GM11168 (cell line): Measurements from ENCODE around the gene GRB10.

ENCODE experiments used
- in situ Hi-C: fragments of 300-500 bp; cut with MboI; formaldehyde crosslinking; loops from one replicate; pipeline ENCODE4 v1.12.0; 2022; ENCODE audit warnings: low sequenced_read_pairs; ENCODE audit not compliant: unreplicated experiment

GRB10 gene

GRCh38 chr7:50704844-50705243 lies 77.9 kb downstream of the GRB10 start:
- in situ Hi-C loops: no loop called here

- in situ Hi-C loops: no loop called here
These were observed 79.0 kb downstream of the GRB10 start for GRCh38 chr7:50703654-50704053.

GRCh38 chr7:50699143-50699542 lies 83.6 kb downstream of the GRB10 start:
- in situ Hi-C loops: loop anchor here (5.0 to 25.0 kb wide), 2 partner anchors 87 to 237 kb away; partner anchors contain the start of gene FIGNL1

- in situ Hi-C loops: loop anchor here (5.0 to 25.0 kb wide), 2 partner anchors 85 to 235 kb away; partner anchors contain the start of gene FIGNL1
These were observed 84.9 kb downstream of the GRB10 start for GRCh38 chr7:50697748-50698147.

- in situ Hi-C loops: loop anchor here (5.0 to 25.0 kb wide), 2 partner anchors 85 to 235 kb away; partner anchors contain the start of gene FIGNL1
These were observed 85.7 kb downstream of the GRB10 start for GRCh38 chr7:50696810-50697582.

GRCh38 chr7:50695026-50695425 lies 87.7 kb downstream of the GRB10 start:
- in situ Hi-C loops: loop anchor here (5.0 to 25.0 kb wide), 2 partner anchors 83 to 233 kb away; partner anchors contain the start of gene FIGNL1

GRCh38 chr7:50693455-50694130 lies 89.1 kb downstream of the GRB10 start:
- in situ Hi-C loops: loop anchor here (25.0 kb wide), 1 partner anchor 231 kb away; the partner anchor contains the start of gene FIGNL1

- in situ Hi-C loops: loop anchor here (25.0 kb wide), 1 partner anchor 228 kb away; the partner anchor contains the start of gene FIGNL1
These were observed 92.1 kb downstream of the GRB10 start for GRCh38 chr7:50690541-50691011.

GRCh38 chr7:50688226-50688590 lies 94.5 kb downstream of the GRB10 start:
- in situ Hi-C loops: loop anchor here (25.0 kb wide), 1 partner anchor 226 kb away; the partner anchor contains the start of gene FIGNL1

GRCh38 chr7:50687575-50688225 lies 95.0 kb downstream of the GRB10 start:
- in situ Hi-C loops: loop anchor here (25.0 kb wide), 1 partner anchor 225 kb away; the partner anchor contains the start of gene FIGNL1

GRCh38 chr7:50687096-50687495 lies 95.6 kb downstream of the GRB10 start:
- in situ Hi-C loops: loop anchor here (25.0 kb wide), 1 partner anchor 225 kb away; the partner anchor contains the start of gene FIGNL1

- in situ Hi-C loops: loop anchor here (25.0 kb wide), 1 partner anchor 223 kb away; the partner anchor contains the start of gene FIGNL1
These were observed 97.3 kb downstream of the GRB10 start for GRCh38 chr7:50685135-50686065.

- in situ Hi-C loops: loop anchor here (25.0 kb wide), 1 partner anchor 222 kb away; the partner anchor contains the start of gene FIGNL1
These were observed 98.0 kb downstream of the GRB10 start for GRCh38 chr7:50684713-50685075.

- in situ Hi-C loops: loop anchor here (25.0 kb wide), 1 partner anchor 222 kb away; the partner anchor contains the start of gene FIGNL1
These were observed 98.5 kb downstream of the GRB10 start for GRCh38 chr7:50684011-50684712.

- in situ Hi-C loops: loop anchor here (25.0 kb wide), 1 partner anchor 220 kb away; the partner anchor contains the start of gene FIGNL1
These were observed 100.1 kb downstream of the GRB10 start for GRCh38 chr7:50682573-50682972.

GRCh38 chr7:50682079-50682478 lies 100.6 kb downstream of the GRB10 start:
- in situ Hi-C loops: loop anchor here (25.0 kb wide), 1 partner anchor 220 kb away; the partner anchor contains the start of gene FIGNL1

GRCh38 chr7:50681432-50682045 lies 101.2 kb downstream of the GRB10 start:
- in situ Hi-C loops: loop anchor here (25.0 kb wide), 1 partner anchor 219 kb away; the partner anchor contains the start of gene FIGNL1
